ENCODE measurements around the gene TAF4B. TPM values are rescaled to one million over a fixed set of nuclear protein-coding genes. Genes with fewer than 3 reads are reported as not detected.

The TAF4B gene
- total and polyA plus RNA-seq, 12 donors: 0.73 to 1.8 (median 1.5) TPM

- ATAC-seq: no peak
Measured at GRCh38 chr18:26409091-26409490, 182.8 kb downstream of the TAF4B start.

GRCh38 chr18:26414901-26415440 lies 188.7 kb downstream of the TAF4B start:
- Histone ChIP-seq H3K4me1 (no peaks in the 10 kb centered on the region), H3K36me3 (no peaks in the 10 kb centered on the region), H3K27ac (no peak overlapping the region), H3K9me3 (peaks cover 0 to 8% (median 0%) of the 10 kb centered on the region in 11 donors), H3K4me3 (no peak overlapping the region), H3K27me3 (no peaks in the 10 kb centered on the region)
- ATAC-seq (no peak), DNase-seq (no peak)
- 54 to 64% methylated on average over 4 of the region's 4 CpGs for WGBS, 2 donors
- TF ChIP-seq CTCF (IDR thresholded peaks at IDR 0.05): no peak
- intact Hi-C loops (cut with DNase I): no loop called here

More at GRCh38 chr18:26409091-26409490, 182.8 kb downstream of the TAF4B start:
- no peak for DNase-seq
- TF ChIP-seq CTCF (IDR thresholded peaks at IDR 0.05): no peak
- intact Hi-C loops (cut with DNase I): loop anchor here in 8 of 10 donors (5.0 to 10.0 kb wide), 6 partner anchors 136 to 553 kb away; partner anchors contain the start of gene KCTD1 (in 1 of the 8)
- no peaks in the 10 kb centered on the region for H3K27me3 ChIP-seq
- H3K4me3 ChIP-seq: no peak overlapping the region
- WGBS, 2 donors: 79 to 84% methylated on average over 4 of the region's 4 CpGs
- peaks cover 0 to 8% (median 0%) of the 10 kb centered on the region in 11 donors for H3K9me3 ChIP-seq
- H3K4me1 ChIP-seq: no peaks in the 10 kb centered on the region
- no peak overlapping the region for H3K27ac ChIP-seq
- no peaks in the 10 kb centered on the region for H3K36me3 ChIP-seq

- Histone ChIP-seq H3K36me3 (no peaks in the 10 kb centered on the region), H3K9me3 (peaks cover 0 to 8% (median 0%) of the 10 kb centered on the region in 11 donors), H3K4me1 (no peaks in the 10 kb centered on the region), H3K27ac (no peak overlapping the region), H3K27me3 (no peaks in the 10 kb centered on the region), H3K4me3 (no peak overlapping the region)
- DNase-seq: no peak
- 71 to 72% methylated on average over 7 of the region's 7 CpGs for WGBS, 2 donors
- TF ChIP-seq CTCF (IDR thresholded peaks at IDR 0.05): no peak
- ATAC-seq: no peak
- intact Hi-C loops (cut with DNase I): no loop called here
Measured at GRCh38 chr18:26415631-26416030, 189.4 kb downstream of the TAF4B start.

GRCh38 chr18:26416652-26417150 lies 190.5 kb downstream of the TAF4B start:
- Histone ChIP-seq H3K27ac (no peak overlapping the region), H3K4me3 (no peak overlapping the region), H3K9me3 (peaks cover 0 to 8% (median 0%) of the 10 kb centered on the region in 11 donors), H3K4me1 (no peaks in the 10 kb centered on the region), H3K27me3 (no peaks in the 10 kb centered on the region), H3K36me3 (no peaks in the 10 kb centered on the region)
- WGBS, 2 donors: 92 to 95% methylated on average over 8 of the region's 8 CpGs
- ATAC-seq (no peak), DNase-seq (no peak)
- TF ChIP-seq CTCF (IDR thresholded peaks at IDR 0.05): no peak
- intact Hi-C loops (cut with DNase I): no loop called here

All from heart right ventricle (tissue), 16 donors.